Nephron progenitor cell (in vitro differentiated cells): ENCODE results near the gene SFXN1.

ENCODE experiments used
- DNase-seq: peaks from one replicate; pipeline ENCODE4 v3.0.0; 2021
- H3K27ac Mint-ChIP-seq: 2 replicates; pipeline ENCODE4 v1.8.0; 2021; ENCODE audit warnings: mild to moderate bottlenecking, moderate library complexity, mixed read lengths
- H3K27me3 Mint-ChIP-seq: 2 replicates; pipeline ENCODE4 v1.8.0; 2021; ENCODE audit warnings: mild to moderate bottlenecking, low read depth, mixed read lengths; ENCODE audit not compliant: poor library complexity
- H3K36me3 Mint-ChIP-seq: 2 replicates; pipeline ENCODE4 v1.8.0; 2021; ENCODE audit warnings: low read depth, mixed read lengths
- H3K4me1 Mint-ChIP-seq: 2 replicates; pipeline ENCODE4 v1.8.0; 2021; ENCODE audit warnings: mixed read lengths
- H3K4me3 Mint-ChIP-seq: 2 replicates; pipeline ENCODE4 v1.8.0; 2021; ENCODE audit warnings: mild to moderate bottlenecking, moderate library complexity, mixed read lengths
- H3K9me3 Mint-ChIP-seq: 2 replicates; pipeline ENCODE4 v1.8.0; 2021; ENCODE audit warnings: mild to moderate bottlenecking, moderate library complexity, mixed read lengths
- TF ChIP-seq, protein P1 (sequence below): fragments of 200-600 bp; sonication (generic); IDR thresholded peaks from 2 replicates; pipeline ENCODE4 v1.5.0; 2021; ENCODE audit warnings: antibody characterized with exemption

Gene SFXN1

DNA sequence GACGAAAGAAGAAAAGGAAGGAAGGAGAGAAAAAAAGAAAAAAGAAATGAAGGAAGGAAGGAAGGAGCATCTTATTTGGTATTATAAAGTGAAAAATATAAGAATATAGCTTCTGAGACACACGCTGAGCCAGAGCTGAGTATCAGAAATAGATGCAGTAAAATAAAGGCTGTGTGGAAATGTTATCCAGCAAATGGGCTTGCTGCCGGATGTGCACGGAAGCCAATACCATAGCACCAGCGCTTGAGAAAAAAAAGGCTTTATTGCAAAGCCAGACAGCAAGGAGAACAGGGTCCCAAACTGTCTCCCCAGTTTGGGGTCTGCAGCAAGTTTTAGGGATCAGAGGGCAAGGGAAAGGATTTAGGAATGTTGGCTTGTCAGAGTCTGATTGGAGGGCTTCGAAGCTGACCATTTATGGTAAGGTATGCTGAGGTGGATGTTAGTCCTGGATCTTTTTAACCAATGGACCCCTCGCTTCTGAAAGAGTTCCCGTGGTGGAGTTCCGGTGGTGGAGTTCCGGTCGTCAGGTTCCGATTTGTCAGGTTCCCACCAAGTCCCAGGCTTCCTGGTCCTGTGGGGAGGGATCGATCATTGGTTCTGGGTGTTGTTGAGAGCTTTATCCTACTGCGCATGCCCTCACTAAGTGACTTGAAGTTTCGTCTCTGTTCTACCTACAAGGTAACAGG is 70.4 kb downstream of the SFXN1 start:
- Mint-ChIP-seq H3K27me3 (peaks cover 5% of the 10 kb centered on the region), H3K4me3 (no peak overlapping the region), H3K36me3 (peaks cover under 1% of the 10 kb centered on the region), H3K9me3 (peaks cover 6% of the 10 kb centered on the region), H3K27ac (peak overlapping the region; percentile 48), H3K4me1 (peaks cover 21% of the 10 kb centered on the region)
- TF ChIP-seq, protein P1, sequence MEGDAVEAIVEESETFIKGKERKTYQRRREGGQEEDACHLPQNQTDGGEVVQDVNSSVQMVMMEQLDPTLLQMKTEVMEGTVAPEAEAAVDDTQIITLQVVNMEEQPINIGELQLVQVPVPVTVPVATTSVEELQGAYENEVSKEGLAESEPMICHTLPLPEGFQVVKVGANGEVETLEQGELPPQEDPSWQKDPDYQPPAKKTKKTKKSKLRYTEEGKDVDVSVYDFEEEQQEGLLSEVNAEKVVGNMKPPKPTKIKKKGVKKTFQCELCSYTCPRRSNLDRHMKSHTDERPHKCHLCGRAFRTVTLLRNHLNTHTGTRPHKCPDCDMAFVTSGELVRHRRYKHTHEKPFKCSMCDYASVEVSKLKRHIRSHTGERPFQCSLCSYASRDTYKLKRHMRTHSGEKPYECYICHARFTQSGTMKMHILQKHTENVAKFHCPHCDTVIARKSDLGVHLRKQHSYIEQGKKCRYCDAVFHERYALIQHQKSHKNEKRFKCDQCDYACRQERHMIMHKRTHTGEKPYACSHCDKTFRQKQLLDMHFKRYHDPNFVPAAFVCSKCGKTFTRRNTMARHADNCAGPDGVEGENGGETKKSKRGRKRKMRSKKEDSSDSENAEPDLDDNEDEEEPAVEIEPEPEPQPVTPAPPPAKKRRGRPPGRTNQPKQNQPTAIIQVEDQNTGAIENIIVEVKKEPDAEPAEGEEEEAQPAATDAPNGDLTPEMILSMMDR, result no peak
- no peak for DNase-seq

DNA sequence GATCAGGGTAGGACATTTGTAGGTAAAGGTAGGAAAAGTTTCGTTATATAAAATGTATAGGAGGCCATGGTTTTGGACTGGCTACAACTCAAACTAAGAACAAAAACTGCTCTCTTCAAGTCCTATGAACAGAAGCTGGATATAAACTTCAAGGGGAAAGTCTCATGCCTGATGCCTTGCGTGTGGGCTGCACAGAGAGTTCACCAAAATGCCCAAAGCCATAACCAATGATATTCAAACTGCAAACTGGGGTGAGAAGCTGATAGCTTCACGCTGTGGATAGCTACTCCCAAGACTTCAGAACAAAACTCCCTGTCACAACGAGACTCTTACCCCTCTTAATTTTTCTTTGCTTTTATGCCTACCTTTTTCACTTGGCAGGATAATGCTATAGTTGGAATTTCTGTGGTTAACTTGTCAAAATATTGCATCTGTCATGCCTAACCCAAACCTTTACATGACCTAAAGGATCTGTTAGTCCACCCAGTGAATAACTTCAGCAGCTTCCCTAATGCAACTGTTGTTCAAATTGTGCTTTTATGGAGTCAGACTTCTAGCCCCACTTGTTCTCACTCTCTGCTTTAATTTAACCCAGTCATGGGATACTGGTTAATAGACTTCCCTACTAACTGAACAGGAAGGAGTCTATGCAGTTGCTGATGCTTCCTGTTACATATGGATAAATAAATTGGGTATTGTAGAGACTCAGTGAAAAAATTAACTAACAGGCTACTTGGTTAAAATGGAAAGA is 71.9 kb downstream of the SFXN1 start:
- TF ChIP-seq, protein P1, result no peak
- peaks cover 11% of the 10 kb centered on the region for H3K36me3 Mint-ChIP-seq
- no peak overlapping the region for H3K4me3 Mint-ChIP-seq

DNA sequence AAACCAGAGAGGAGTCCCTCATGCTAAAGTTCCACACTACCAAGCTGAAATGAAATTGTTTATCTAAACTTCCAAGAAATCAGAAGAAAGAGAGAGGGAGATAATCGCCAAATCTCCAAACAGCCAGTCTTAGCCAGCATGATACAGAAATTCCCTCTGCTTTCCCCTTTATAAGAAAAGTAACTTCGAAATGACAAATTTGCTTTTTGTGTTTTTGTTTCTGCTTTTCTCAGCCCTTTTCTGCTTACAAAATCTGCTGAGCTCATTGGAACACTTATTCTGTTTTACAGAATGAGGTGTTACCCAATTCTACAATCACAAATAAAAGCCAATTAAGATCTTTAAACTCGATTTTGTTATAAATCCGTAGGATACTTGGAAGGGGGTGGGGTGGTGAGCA is 72.9 kb downstream of the SFXN1 start:
- no peak for DNase-seq
- no peak overlapping the region for H3K4me3 Mint-ChIP-seq
- no peak overlapping the region for H3K27ac Mint-ChIP-seq
- peaks cover 31% of the 10 kb centered on the region for H3K4me1 Mint-ChIP-seq
- peaks cover 11% of the 10 kb centered on the region for H3K36me3 Mint-ChIP-seq
- peaks cover 22% of the 10 kb centered on the region for H3K9me3 Mint-ChIP-seq
- TF ChIP-seq, protein P1, result no peak
- peaks cover 5% of the 10 kb centered on the region for H3K27me3 Mint-ChIP-seq

More for the DNA sequence above, 71.9 kb downstream of the SFXN1 start:
- H3K27me3 Mint-ChIP-seq, result peaks cover 5% of the 10 kb centered on the region
- peaks cover 28% of the 10 kb centered on the region for H3K4me1 Mint-ChIP-seq
- H3K9me3 Mint-ChIP-seq, result peaks cover 19% of the 10 kb centered on the region
- DNase-seq, result no peak
- H3K27ac Mint-ChIP-seq, result no peak overlapping the region

DNA sequence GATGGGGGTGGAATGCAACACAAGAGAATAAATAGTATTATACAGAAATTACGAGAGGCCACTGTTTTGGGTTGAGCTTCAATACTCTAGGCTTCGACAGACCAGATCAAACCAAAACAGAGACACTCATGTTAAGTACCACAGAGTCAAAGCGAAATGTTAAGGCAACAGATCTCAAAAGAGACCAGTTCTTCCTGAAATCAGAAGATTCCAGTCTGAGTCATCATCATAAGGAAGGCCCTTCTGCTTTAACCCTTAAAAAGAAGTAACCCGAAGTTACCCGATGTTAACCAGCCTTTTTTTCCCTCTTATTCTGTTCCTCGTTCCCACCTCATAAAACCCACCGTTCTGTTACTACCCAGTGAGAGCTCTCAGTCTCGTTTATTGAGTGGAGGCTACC is 75.9 kb downstream of the SFXN1 start:
- no peak overlapping the region for H3K4me3 Mint-ChIP-seq
- H3K36me3 Mint-ChIP-seq, result peaks cover 11% of the 10 kb centered on the region
- TF ChIP-seq, protein P1, result no peak
- peaks cover 28% of the 10 kb centered on the region for H3K9me3 Mint-ChIP-seq
- peaks cover 5% of the 10 kb centered on the region for H3K27me3 Mint-ChIP-seq
- peaks cover 26% of the 10 kb centered on the region for H3K4me1 Mint-ChIP-seq
- DNase-seq, result no peak
- H3K27ac Mint-ChIP-seq, result no peak overlapping the region

DNA sequence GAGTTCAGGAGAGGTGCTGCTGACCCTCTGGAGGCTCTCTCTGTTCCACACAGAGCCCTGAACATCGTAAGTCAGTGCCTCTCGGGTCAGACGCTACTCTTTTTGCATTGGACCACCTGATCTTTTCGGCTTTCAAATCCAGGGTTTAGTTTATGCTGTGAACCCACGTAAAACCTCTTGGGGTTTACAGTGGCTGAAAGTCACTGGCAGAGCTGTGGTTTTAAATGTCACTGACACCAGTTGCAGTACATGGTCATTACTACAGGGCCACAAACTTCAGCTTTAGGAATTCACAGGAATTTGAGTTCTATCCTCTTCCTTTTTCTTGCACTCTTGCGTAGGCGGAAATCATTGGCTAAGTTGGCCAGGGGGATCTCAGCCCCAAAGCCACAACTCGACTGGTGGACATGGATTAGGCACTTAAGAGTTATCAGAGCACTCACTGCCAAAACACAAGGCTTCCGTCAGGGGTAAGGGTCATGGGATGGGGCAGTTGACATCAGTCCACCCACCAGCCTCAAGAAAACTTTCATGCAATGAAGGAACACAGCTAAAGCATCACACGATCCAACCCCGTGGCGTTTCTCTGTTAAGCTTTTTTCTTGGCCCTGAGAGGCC is 76.9 kb downstream of the SFXN1 start:
- Mint-ChIP-seq H3K4me1 (peaks cover 32% of the 10 kb centered on the region), H3K27me3 (peaks cover 5% of the 10 kb centered on the region)

More for the DNA sequence above, 76.9 kb downstream of the SFXN1 start:
- TF ChIP-seq, protein P1, result no peak
- Mint-ChIP-seq H3K4me3 (no peak overlapping the region), H3K27ac (no peak overlapping the region), H3K36me3 (peaks cover 11% of the 10 kb centered on the region), H3K9me3 (peaks cover 28% of the 10 kb centered on the region)
- no peak for DNase-seq
